ENCODE measurements around the gene RASL11B.

RASL11B gene

GRCh38 chr4:52889778-52890520 lies 27.8 kb downstream of the RASL11B start:
- DNase-seq (ENCODE audit: low read depth in 1 of 2, low spot score in 1 of 2), result no peak
- no peak for TF ChIP-seq POLR2AphosphoS5 (IDR thresholded peaks at IDR 0.05; ENCODE audit: low read depth)
- no peak for TF ChIP-seq GABPA (IDR thresholded peaks at IDR 0.05; ENCODE audit: low read depth)
- no peak for TF ChIP-seq REST (IDR thresholded peaks at IDR 0.05; ENCODE audit: insufficient replicate concordance, low read depth)
- no peak for TF ChIP-seq CTCF (IDR thresholded peaks at IDR 0.05; ENCODE audit: insufficient read depth, low read length)
- no peak for TF ChIP-seq SPI1 (IDR thresholded peaks at IDR 0.05; ENCODE audit: borderline replicate concordance, low read depth)

GRCh38 chr4:52890521-52890791 lies 28.3 kb downstream of the RASL11B start:
- H3K27me3 ChIP-seq (ENCODE audit: insufficient read depth, poor library complexity, severe bottlenecking), result no peaks in the 10 kb centered on the region
- TF ChIP-seq CTCF (IDR thresholded peaks at IDR 0.05; ENCODE audit: insufficient read depth, low read length) (no peak), GABPA (IDR thresholded peaks at IDR 0.05; ENCODE audit: low read depth) (no peak), REST (IDR thresholded peaks at IDR 0.05; ENCODE audit: insufficient replicate concordance, low read depth) (no peak), POLR2AphosphoS5 (IDR thresholded peaks at IDR 0.05; ENCODE audit: low read depth) (no peak), SPI1 (IDR thresholded peaks at IDR 0.05; ENCODE audit: borderline replicate concordance, low read depth) (no peak)

More at GRCh38 chr4:52889778-52890520, 27.8 kb downstream of the RASL11B start:
- H3K27ac ChIP-seq (replicated peaks), result no peak overlapping the region
- H3K4me3 ChIP-seq (replicated peaks; ENCODE audit: insufficient read depth, low read length), result no peak overlapping the region
- H3K27me3 ChIP-seq (ENCODE audit: insufficient read depth, poor library complexity, severe bottlenecking), result no peaks in the 10 kb centered on the region

GRCh38 chr4:52891743-52892142 lies 29.6 kb downstream of the RASL11B start:
- H3K4me3 ChIP-seq (replicated peaks; ENCODE audit: insufficient read depth, low read length), result no peak overlapping the region

More at GRCh38 chr4:52890521-52890791, 28.3 kb downstream of the RASL11B start:
- Histone ChIP-seq H3K4me3 (replicated peaks; ENCODE audit: insufficient read depth, low read length) (no peak overlapping the region), H3K27ac (replicated peaks) (no peak overlapping the region)
- DNase-seq (ENCODE audit: low read depth in 1 of 2, low spot score in 1 of 2), result no peak

More at GRCh38 chr4:52891743-52892142, 29.6 kb downstream of the RASL11B start:
- no peak overlapping the region for H3K27ac ChIP-seq (replicated peaks)
- TF ChIP-seq SPI1 (IDR thresholded peaks at IDR 0.05; ENCODE audit: borderline replicate concordance, low read depth) (no peak), POLR2AphosphoS5 (IDR thresholded peaks at IDR 0.05; ENCODE audit: low read depth) (no peak), CTCF (IDR thresholded peaks at IDR 0.05; ENCODE audit: insufficient read depth, low read length) (no peak), REST (IDR thresholded peaks at IDR 0.05; ENCODE audit: insufficient replicate concordance, low read depth) (no peak), GABPA (IDR thresholded peaks at IDR 0.05; ENCODE audit: low read depth) (no peak)
- H3K27me3 ChIP-seq (ENCODE audit: insufficient read depth, poor library complexity, severe bottlenecking), result no peaks in the 10 kb centered on the region
- no peak for DNase-seq (ENCODE audit: low read depth in 1 of 2, low spot score in 1 of 2)

Measured in HL-60 (cell line).